WI38 (cell line): ENCODE results near the gene SLC25A39.

Source experiments
- H3K4me3 ChIP-seq: 2 replicates; pipeline ENCODE4 v1.5.1; 2011; ENCODE audit warnings: low read depth, mild to moderate bottlenecking, control low read depth, low read length
- TF ChIP-seq, protein P1 (sequence below): IDR thresholded peaks from 2 replicates; pipeline ENCODE4 v1.5.1; 2012; ENCODE audit warnings: low read depth, mild to moderate bottlenecking, control low read depth, low read length

The SLC25A39 gene

DNA sequence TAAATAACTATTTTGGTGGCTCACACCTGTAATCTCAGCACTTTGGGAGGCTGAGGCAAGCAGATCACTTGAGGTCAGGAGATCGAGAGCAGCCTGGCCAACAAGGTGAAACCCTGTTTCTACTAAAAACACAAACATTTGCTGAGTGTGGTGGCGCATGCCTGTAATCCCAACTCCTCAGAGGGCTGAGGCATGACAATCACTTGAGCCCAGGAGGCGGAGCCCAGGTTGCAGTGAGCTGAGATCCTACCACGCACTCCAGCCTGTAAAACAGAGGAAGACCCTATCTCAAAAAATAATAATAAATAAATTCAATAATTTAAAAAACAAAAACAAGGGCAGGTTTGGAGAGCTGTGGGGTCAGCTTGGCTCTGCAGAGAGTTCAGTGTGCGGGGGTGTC is 51.0 kb downstream of the SLC25A39 start:
- TF ChIP-seq, protein P1, sequence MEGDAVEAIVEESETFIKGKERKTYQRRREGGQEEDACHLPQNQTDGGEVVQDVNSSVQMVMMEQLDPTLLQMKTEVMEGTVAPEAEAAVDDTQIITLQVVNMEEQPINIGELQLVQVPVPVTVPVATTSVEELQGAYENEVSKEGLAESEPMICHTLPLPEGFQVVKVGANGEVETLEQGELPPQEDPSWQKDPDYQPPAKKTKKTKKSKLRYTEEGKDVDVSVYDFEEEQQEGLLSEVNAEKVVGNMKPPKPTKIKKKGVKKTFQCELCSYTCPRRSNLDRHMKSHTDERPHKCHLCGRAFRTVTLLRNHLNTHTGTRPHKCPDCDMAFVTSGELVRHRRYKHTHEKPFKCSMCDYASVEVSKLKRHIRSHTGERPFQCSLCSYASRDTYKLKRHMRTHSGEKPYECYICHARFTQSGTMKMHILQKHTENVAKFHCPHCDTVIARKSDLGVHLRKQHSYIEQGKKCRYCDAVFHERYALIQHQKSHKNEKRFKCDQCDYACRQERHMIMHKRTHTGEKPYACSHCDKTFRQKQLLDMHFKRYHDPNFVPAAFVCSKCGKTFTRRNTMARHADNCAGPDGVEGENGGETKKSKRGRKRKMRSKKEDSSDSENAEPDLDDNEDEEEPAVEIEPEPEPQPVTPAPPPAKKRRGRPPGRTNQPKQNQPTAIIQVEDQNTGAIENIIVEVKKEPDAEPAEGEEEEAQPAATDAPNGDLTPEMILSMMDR = no peak
- H3K4me3 ChIP-seq = no peak overlapping the region

DNA sequence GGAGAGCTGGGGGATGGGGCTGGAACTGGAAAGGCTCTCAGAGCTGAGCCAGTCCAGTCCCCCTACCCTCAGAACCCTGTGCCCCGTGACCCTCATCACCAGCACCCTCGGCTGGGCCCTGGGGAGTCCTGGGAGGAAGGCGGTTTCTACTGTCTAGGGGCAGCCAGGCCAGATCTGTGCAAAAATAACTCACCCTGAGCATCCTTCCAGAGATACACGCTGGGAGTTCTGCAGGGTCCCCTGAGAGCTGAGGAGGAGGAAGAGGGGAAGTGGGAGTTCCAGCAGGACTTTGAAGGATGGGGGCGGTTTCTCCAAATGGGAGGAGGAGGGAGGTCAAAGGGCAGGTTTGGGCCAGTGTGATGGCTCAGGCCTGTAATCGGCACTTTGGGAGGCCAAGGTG is 51.7 kb downstream of the SLC25A39 start:
- TF ChIP-seq, protein P1 = no peak
- H3K4me3 ChIP-seq = no peak overlapping the region

DNA sequence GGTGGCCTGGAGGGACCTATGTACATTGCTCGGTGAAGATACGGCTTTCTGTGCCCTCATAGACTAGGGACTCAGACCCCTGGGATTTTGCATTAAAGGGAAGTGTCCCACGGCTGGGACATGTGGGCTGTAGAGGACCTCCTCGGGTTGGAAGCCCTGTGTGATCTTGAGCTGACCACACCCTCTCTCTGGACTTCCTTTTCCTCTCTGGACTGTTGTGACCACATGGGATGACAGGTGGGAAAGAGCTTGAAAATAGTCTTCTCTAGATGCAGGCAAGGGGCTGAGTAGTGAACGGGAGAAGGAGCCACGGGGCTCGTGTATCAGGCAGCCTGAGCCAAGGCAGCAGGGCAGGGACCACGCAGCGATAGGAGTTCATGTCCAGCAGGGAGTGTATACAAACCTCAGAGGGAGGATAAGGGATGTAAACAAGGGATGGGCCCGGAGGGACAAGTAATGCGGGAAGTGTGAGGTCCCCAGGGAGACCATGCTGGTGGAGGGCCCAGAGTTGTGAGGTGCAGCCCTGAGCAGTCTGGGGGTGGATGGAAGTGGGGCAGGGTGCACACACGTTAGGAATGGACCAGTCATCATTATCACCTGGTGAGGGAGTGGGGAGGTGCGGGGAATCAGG is 52.2 kb downstream of the SLC25A39 start:
- TF ChIP-seq, protein P1 = no peak
- H3K4me3 ChIP-seq = no peak overlapping the region
